Left hindlimb (tissue), 1 donor: ENCODE data around the gene CERT1.
"Not testable (repeated sequence)": the region's sequence is repeated elsewhere in the genome, so short reads cannot be mapped to it uniquely, and the experiment has no call there.

Experiments used
- DNase-seq: peaks from one replicate; pipeline ENCODE4 v3.0.0-alpha.2; 2018

The CERT1 gene, protein sequence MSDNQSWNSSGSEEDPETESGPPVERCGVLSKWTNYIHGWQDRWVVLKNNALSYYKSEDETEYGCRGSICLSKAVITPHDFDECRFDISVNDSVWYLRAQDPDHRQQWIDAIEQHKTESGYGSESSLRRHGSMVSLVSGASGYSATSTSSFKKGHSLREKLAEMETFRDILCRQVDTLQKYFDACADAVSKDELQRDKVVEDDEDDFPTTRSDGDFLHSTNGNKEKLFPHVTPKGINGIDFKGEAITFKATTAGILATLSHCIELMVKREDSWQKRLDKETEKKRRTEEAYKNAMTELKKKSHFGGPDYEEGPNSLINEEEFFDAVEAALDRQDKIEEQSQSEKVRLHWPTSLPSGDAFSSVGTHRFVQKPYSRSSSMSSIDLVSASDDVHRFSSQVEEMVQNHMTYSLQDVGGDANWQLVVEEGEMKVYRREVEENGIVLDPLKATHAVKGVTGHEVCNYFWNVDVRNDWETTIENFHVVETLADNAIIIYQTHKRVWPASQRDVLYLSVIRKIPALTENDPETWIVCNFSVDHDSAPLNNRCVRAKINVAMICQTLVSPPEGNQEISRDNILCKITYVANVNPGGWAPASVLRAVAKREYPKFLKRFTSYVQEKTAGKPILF

GRCh38 chr5:75511435-75512382 lies at the start of gene CERT1, which contains the start of gene POLK:
TSS of gene CERT1 (minus strand) at chr5:75511629. CDS start at chr5:75511207, 422 bp downstream.
TSS of gene POLK (plus strand) at chr5:75511891.
- DNase-seq, result peak; percentile 99

DNA sequence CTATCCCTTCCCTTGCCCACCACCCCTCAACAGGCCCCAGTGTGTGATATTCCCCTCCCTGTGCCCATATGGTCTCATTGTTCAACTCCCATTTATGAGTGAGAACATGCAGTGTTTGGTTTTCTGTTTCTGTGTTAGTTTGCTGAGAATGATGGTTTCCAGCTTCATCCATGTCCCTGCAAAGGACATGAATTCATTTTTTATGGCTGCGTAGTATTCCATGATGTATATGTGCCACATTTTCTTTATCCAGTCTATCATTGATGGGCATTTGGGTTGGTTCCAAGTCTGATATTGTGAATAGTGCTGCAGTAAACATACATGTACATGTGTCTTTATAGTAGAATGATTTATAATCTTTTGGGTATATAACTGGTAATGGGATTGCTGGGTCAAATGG lies 49.2 kb upstream of the CERT1 start:
- DNase-seq, result not testable (repeated sequence)

GRCh38 chr5:75558981-75559632 lies 47.7 kb upstream of the CERT1 start:
- no peak for DNase-seq

DNA sequence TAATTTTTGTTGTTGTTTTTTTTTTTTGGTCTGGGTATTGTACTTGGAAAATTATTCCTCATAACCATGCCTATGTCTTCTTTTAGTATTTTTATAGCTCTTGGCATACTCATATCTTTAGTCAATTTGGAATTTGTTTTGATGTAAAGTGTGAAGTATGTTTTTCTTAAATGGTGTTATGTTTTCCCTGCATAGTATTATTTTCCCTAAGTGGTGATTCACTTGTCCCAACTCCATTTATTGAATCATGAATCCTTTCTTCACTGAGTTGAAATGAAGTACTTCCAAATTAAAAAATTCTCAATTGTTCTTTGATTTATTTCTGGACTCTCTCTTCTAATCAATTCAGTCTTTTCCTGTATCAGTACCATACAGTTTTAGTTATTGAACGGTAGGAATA lies 46.8 kb upstream of the CERT1 start:
- no peak for DNase-seq

- no peak for DNase-seq
Measured at GRCh38 chr5:75553358-75553757, 41.9 kb upstream of the CERT1 start.

DNA sequence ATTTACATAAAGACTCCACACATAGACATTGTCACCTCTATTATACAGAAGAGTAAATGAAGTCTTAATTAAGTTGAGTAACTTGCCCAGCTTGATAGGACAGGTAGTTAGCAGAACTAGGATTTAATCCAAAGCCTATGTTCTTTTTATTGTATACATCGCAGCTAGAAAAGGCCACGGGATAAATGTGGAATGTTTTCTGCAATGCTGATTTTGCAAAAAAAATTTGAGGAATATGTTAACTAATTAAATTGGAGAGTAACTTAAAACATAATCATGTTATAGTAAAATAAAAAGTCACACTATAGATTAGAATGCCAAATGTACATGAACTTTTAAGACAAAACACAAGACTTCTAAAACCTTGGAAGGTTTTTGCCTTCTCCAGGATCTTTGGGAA lies 41.3 kb upstream of the CERT1 start:
- DNase-seq, result no peak

DNA sequence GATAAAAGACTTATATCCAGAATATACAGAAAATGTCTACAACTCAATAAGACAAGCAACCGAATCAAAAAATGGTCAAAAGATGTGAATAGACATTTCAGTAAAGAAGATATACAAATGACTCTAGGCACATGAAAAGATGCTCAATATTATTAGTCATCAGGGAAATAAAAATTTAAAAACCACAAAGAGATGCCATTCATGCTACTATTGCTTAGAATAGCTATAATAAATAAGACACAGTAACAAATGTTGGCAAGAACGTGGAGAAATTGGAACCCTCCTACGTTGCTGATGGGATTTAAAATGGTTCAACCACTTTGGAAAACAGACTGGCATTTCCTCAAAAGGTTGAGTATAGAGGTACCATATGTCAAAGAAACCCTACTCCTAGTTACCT lies 40.0 kb upstream of the CERT1 start:
- no peak for DNase-seq

GRCh38 chr5:75550597-75550996 lies 39.2 kb upstream of the CERT1 start:
- DNase-seq, result no peak

GRCh38 chr5:75547812-75548211 lies 36.4 kb upstream of the CERT1 start:
- DNase-seq, result no peak

GRCh38 chr5:75546830-75547229 lies 35.4 kb upstream of the CERT1 start:
- DNase-seq, result no peak

DNA sequence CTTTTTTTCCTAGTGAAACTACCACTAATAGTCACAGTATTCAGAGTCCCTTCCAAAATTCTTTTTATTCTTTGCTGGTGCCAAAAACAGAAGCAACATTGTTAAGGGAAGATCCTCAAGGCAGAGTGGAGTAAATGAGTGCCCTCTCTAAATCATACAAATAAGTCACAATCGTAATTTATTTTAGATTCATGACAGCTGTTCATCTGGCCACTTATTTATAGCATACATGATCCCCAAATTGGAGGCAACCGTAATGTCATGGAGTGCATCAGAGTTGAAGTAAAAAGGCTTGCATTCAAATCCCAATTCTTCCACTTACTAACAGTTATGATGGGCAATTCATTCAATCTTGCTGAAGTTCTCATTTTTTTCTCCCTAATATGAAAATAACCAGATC lies 33.7 kb upstream of the CERT1 start:
- DNase-seq, result no peak

GRCh38 chr5:75538211-75538610 lies 26.8 kb upstream of the CERT1 start:
- DNase-seq, result no peak

- no peak for DNase-seq
Measured at GRCh38 chr5:75536694-75537360, 25.4 kb upstream of the CERT1 start.

DNA sequence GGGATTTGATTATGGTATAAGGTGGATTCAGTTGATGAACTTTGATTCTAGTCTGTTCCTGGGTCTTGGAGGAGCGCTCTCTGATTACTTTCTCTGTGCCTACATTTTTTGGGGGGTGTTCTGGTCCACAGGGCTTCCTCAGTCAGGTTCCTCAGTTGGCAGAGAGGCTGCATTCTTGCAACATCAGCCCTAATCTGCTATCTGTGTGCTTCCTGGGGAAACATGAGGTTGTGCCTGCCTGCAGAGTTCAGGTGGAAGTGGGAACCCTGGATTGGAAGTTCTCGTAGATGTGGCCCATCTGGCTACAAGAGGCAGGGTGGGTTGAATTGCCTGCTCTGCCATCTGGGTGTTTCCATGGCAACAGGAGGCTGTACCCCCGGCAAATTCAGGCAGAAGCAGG lies 24.7 kb upstream of the CERT1 start:
- DNase-seq, result no peak

- DNase-seq, result no peak
Measured at GRCh38 chr5:75534734-75535133, 23.3 kb upstream of the CERT1 start.

DNA sequence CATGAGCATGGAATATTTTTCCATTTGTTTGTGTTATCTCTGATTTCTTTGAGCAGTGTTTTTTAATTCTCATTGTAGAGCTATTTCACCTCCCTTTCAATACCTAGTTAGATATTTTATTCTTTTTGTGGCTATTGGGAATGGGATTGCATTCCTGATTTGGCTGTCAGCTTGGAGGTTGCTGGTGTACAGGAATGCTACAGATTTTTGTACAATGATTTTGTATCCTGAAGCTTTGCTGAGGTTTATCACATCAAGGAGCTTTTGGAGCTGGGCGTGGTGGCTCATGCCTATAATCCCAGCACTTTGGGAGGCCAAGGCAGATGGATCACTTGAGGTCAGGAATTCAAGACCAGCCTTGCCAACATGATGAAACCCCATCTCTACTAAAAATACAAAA lies 22.3 kb upstream of the CERT1 start:
- not testable (repeated sequence) for DNase-seq

DNA sequence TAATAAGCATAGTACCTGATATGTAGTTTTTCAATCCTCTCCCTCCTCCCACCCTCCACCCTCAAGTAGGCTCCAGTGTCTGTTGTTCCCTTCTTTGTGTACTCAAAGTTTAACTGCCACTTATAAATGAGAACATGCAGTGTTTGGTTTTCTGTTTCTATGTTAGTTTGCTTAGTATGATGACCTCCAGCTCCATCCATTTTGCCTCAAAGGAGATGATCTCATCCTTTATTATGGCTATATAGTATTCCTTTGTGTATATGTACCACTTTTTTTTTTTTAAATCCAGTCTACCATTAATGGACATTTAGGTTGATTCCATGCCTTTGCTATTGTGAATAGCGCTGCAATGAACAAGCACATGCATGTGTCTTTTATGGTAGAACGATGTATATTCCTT lies 20.8 kb upstream of the CERT1 start:
- DNase-seq, result no peak

- no peak for DNase-seq
Measured at GRCh38 chr5:75529185-75529584, 17.8 kb upstream of the CERT1 start.

GRCh38 chr5:75526070-75526469 lies 14.6 kb upstream of the CERT1 start:
- no peak for DNase-seq

GRCh38 chr5:75525344-75525743 lies 13.9 kb upstream of the CERT1 start:
- no peak for DNase-seq

GRCh38 chr5:75524591-75524990 lies 13.2 kb upstream of the CERT1 start:
- DNase-seq, result no peak

DNA sequence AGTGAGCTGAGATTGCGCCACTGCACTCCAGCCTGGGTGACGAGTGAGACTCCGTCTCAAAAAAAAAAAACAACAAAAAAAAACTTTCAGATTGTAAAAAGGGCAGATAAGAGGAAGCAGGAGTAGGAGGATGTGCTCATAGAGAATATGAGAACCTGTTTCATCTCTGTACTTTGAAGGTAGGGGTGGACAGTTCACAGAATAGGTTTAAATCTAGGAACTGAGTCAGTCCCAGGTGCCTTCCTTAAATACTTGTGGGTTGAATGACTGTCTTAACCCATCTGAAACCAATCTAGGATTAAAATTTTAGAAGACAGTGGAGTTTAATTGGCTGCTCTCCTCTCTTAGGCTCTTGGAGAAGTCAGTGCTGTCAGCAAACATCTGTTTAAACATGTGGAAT lies 12.6 kb upstream of the CERT1 start:
- DNase-seq, result no peak
